Neural cell (in vitro differentiated cells): ENCODE data around the gene PARP8. TPM values are rescaled to one million over a fixed set of nuclear protein-coding genes. Genes with fewer than 3 reads are reported as not detected.

Experiments used
- H2AFZ ChIP-seq: fragments of 200-600, 300-800 bp; sonication (generic), shearing (Covaris generic); 2 replicates; pipeline ENCODE4 v1.6.0; 2014; ENCODE audit warnings: low read depth, mild to moderate bottlenecking, antibody characterized with exemption, low read length, moderate library complexity
- H3F3A ChIP-seq: fragments of 200-600 bp; shearing (Covaris generic); 2 replicates; pipeline ENCODE4 v1.6.1; 2016; ENCODE audit warnings: mild to moderate bottlenecking, moderate library complexity, mixed read lengths, antibody characterized with exemption, low read length; ENCODE audit not compliant: insufficient read depth, poor library complexity, severe bottlenecking
- H3K27ac ChIP-seq: fragments of 200-600, 300-800 bp; sonication (generic), shearing (Covaris generic); 2 replicates; pipeline ENCODE4 v1.5.1; 2014; ENCODE audit warnings: mild to moderate bottlenecking, low read length, moderate library complexity
- H3K27me3 ChIP-seq: fragments of 300-800, 200-600 bp; sonication (generic), shearing (Covaris generic); 2 replicates; pipeline ENCODE4 v1.6.0; 2014; ENCODE audit warnings: mild to moderate bottlenecking, low read depth, low read length, moderate library complexity; ENCODE audit not compliant: insufficient read depth
- H3K36me3 ChIP-seq: fragments of 300-800, 200-600 bp; sonication (generic), shearing (Covaris generic); 2 replicates; pipeline ENCODE4 v1.5.1; 2014; ENCODE audit warnings: mild to moderate bottlenecking, antibody characterized with exemption, low read length, moderate library complexity; ENCODE audit not compliant: insufficient read depth
- H3K4me2 ChIP-seq: fragments of 300-800, 200-600 bp; sonication (generic), shearing (Covaris generic); 2 replicates; pipeline ENCODE4 v1.6.0; 2014; ENCODE audit warnings: mild to moderate bottlenecking, low read length
- H3K4me3 ChIP-seq: fragments of 300-800, 200-600 bp; sonication (generic), shearing (Covaris generic); 2 replicates; pipeline ENCODE4 v1.5.1; 2014; ENCODE audit warnings: mild to moderate bottlenecking, low read length, moderate library complexity
- H3K79me2 ChIP-seq: fragments of 200-600 bp; shearing (Covaris generic); replicated peaks from 2 replicates; pipeline ENCODE4 v1.6.0; 2014; ENCODE audit warnings: mild to moderate bottlenecking, low read length, moderate library complexity; ENCODE audit not compliant: insufficient read depth
- H3K9ac ChIP-seq: fragments of 300-800, 200-600 bp; sonication (generic), shearing (Covaris generic); 2 replicates; pipeline ENCODE4 v1.6.1; 2016; ENCODE audit warnings: mild to moderate bottlenecking, low read length, mixed read lengths
- H3K9me2 ChIP-seq: fragments of 200-600 bp; shearing (Covaris generic); 2 replicates; pipeline ENCODE4 v1.6.1; 2016; ENCODE audit warnings: mild to moderate bottlenecking, low read length, mixed read lengths; ENCODE audit not compliant: insufficient read depth
- H3K9me3 ChIP-seq: fragments of 200-600, 300-800 bp; sonication (generic), shearing (Covaris generic); 2 replicates; pipeline ENCODE4 v1.6.1; 2016; ENCODE audit warnings: mild to moderate bottlenecking, mixed run types, low read length, moderate library complexity, mixed read lengths
- H4K20me1 ChIP-seq: fragments of 200-600 bp; shearing (Covaris generic); 2 replicates; pipeline ENCODE4 v1.6.1; 2016; ENCODE audit warnings: mild to moderate bottlenecking, mixed run types; ENCODE audit not compliant: insufficient read depth
- CTCF ChIP-seq: fragments of 450-650 bp; IDR thresholded peaks from 2 replicates; pipeline ENCODE4 v1.5.1; 2014; ENCODE audit warnings: antibody characterized with exemption, mild to moderate bottlenecking, moderate library complexity; ENCODE audit not compliant: poor library complexity, severe bottlenecking
- EP300 ChIP-seq: fragments of 450-650 bp; conservative IDR thresholded peaks from 2 replicates; pipeline ENCODE4 v1.6.1; 2014; ENCODE audit warnings: antibody characterized with exemption, mild to moderate bottlenecking, moderate library complexity; ENCODE audit not compliant: poor library complexity, severe bottlenecking
- EZH2 ChIP-seq: fragments of 200-600, 300-800 bp; shearing (Covaris generic), sonication (generic); IDR thresholded peaks from 2 replicates; pipeline ENCODE4 v1.6.1; 2014; ENCODE audit warnings: antibody characterized with exemption, low read length, borderline replicate concordance, mild to moderate bottlenecking; ENCODE audit not compliant: insufficient read depth, poor library complexity, severe bottlenecking
- MXI1 ChIP-seq: fragments of 450-650 bp; conservative IDR thresholded peaks from 2 replicates; pipeline ENCODE4 v1.6.1; 2014; ENCODE audit warnings: antibody characterized with exemption, mild to moderate bottlenecking; ENCODE audit not compliant: poor library complexity, severe bottlenecking
- POLR2AphosphoS5 ChIP-seq: IDR thresholded peaks from 2 replicates; pipeline ENCODE4 v1.6.1; 2012
- RAD21 ChIP-seq: fragments of 450-650 bp; conservative IDR thresholded peaks from 2 replicates; pipeline ENCODE4 v1.6.1; 2014; ENCODE audit warnings: antibody characterized with exemption, mild to moderate bottlenecking, moderate library complexity
- REST ChIP-seq: IDR thresholded peaks from 2 replicates; pipeline ENCODE4 v1.6.1; 2012; ENCODE audit warnings: borderline replicate concordance
- SMC3 ChIP-seq: fragments of 450-650 bp; conservative IDR thresholded peaks from 2 replicates; pipeline ENCODE4 v1.6.1; 2014; ENCODE audit warnings: antibody characterized with exemption, mild to moderate bottlenecking, moderate library complexity; ENCODE audit not compliant: poor library complexity
- TAF1 ChIP-seq: IDR thresholded peaks from 2 replicates; pipeline ENCODE4 v1.6.1; 2012; ENCODE audit warnings: low read depth
- polyA plus RNA-seq: library from polyadenylated mRNA; depleted of rRNA; stranded (reverse); fragments of >200 nt; gene quantifications from 2 replicates; pipeline ENCODE4 v1.2.3, GENCODE V29; 2014

The PARP8 gene
- polyA plus RNA-seq, 1 donor from 2014 or later = 29.9 TPM

DNA sequence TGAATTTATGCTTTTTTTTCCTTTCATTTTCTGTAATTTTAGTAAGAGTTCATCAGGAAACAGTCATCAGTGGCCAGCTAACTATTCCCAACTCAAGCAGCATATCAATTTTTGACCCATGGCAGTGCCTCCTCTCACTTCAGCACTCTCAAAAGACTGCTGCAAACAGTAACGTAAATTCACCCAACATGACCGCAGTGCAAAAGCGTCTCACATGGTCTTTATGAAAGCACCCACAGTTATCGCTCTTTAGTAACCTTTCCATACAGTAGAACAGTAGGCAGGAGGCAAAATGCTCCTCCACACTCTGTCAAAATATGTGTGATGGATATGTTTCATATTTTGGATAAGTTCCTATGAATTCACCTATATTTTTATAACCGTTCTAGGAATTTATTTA lies 48.6 kb downstream of the PARP8 start:
- TF ChIP-seq POLR2AphosphoS5 = no peak
- TF ChIP-seq CTCF = no peak
- TF ChIP-seq TAF1 = no peak
- no peak for TF ChIP-seq SMC3
- no peak for TF ChIP-seq EZH2
- no peak for TF ChIP-seq EP300
- no peak for TF ChIP-seq REST
- no peak for TF ChIP-seq MXI1
- TF ChIP-seq RAD21 = no peak
- Histone ChIP-seq H3K79me2 (no peaks in the 10 kb centered on the region), H3K4me2 (no peak overlapping the region), H3K27me3 (no peaks in the 10 kb centered on the region), H3F3A (no peaks in the 10 kb centered on the region), H3K4me3 (no peak overlapping the region), H3K27ac (no peak overlapping the region), H3K9me3 (no peaks in the 10 kb centered on the region), H3K9me2 (no peaks in the 10 kb centered on the region), H4K20me1 (no peaks in the 10 kb centered on the region), H3K9ac (no peak overlapping the region), H3K36me3 (no peaks in the 10 kb centered on the region), H2AFZ (no peak overlapping the region)

DNA sequence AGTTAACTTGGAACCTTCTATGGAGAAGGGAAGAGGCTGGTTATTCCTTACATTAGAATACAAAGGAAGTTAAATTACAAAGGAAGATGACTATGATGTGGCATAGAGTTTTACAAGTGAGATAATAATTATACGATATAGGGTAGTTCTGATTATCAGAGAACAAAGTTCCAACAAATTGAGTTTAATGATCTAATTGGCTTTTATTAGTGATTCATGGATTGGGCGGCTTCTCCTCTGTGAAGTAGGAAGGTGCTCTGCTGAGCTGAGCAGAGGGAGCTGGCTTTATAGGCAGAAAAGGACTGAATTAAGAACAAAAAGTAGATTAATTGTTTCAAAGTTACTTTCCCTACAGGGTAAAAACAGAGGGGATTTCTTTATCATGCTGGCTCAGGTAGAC lies 49.7 kb downstream of the PARP8 start:
- Histone ChIP-seq H3K27me3 (no peaks in the 10 kb centered on the region), H3K9me3 (no peaks in the 10 kb centered on the region), H3K36me3 (no peaks in the 10 kb centered on the region), H3K4me3 (no peak overlapping the region), H3K4me2 (no peak overlapping the region), H3K9ac (no peak overlapping the region), H3K27ac (no peak overlapping the region), H3F3A (no peaks in the 10 kb centered on the region), H3K9me2 (no peaks in the 10 kb centered on the region), H3K79me2 (no peaks in the 10 kb centered on the region), H2AFZ (no peak overlapping the region), H4K20me1 (no peaks in the 10 kb centered on the region)
- TF ChIP-seq SMC3 (no peak), REST (no peak), CTCF (no peak)
